ENCODE results near the gene PDE4DIP.
"Not testable (repeated sequence)": the region's sequence is repeated elsewhere in the genome, so short reads cannot be mapped to it uniquely, and the experiment has no call there.

PDE4DIP gene

DNA sequence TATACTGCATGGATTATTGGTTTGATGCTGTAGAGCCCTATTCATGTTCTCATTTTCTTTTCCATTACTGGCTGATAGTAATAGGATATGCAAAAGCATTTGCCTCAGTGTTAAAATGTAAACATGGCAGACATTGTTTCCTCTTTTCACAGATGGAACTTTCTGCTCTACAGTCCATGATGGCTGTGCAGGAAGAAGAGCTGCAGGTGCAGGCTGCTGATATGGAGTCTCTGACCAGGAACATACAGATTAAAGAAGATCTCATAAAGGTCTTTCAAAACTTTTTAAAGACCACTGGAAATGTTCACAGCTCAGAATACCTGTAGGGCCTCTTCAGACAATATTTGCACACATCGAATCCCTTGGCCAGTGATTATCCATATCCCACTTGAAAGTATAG lies 133.6 kb downstream of the PDE4DIP start:
- not testable (repeated sequence) for DNase-seq

DNA sequence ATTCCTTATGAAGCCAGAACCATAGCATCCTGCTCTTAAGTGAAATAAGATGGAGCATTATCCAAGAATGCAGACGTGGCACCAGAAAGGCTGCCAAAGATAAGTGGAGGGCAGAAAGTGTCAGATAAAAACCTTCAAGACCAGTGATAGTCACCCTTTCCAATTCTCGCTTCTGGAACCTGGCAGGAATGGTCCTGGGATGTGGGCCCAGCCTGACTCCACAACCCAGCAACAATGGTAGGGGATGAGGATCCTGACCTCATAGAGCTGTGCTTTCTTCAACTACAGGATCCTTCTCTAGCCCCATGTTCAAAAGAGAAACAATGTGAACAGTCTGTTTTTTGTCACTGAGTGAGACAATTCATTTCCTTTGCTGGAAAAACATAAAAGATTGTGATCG lies 145.2 kb downstream of the PDE4DIP start:
- not testable (repeated sequence) for DNase-seq

DNA sequence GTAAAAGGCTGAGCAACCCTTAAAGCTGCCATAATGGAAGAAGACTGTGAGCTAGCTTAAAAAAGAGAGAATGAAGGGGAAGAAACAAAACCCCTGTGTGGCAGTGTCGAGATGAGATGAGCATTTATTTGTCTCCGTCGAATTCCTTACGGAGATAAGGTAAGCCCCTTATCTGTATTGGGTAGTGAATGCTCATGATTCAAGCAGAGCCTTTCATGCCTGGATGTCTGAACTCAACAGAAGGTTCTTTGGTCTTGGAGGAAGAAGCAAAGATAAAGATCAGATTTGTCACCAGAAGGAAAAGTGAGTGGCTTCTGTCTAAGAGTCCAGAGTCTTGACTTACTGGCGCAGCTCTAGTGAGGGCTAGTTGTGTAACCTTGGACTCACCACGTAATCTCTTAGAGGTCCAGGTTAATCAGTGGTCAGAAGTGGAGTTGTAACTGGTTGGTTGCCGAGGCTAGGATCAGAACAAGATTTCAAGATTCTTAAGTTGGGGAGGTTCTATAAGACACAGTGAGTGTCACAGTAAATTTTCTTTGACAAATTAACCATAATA lies 146.1 kb downstream of the PDE4DIP start:
- DNase-seq = not testable (repeated sequence)

- not testable (repeated sequence) for DNase-seq
These were observed 147.6 kb downstream of the PDE4DIP start for GRCh38 chr1:148991818-148992217.

GRCh38 chr1:148992364-148992763 lies 148.1 kb downstream of the PDE4DIP start:
- DNase-seq = not testable (repeated sequence)

- not testable (repeated sequence) for DNase-seq
These were observed 152.4 kb downstream of the PDE4DIP start for GRCh38 chr1:148996449-148997224.

GRCh38 chr1:148997405-148997804 lies 153.2 kb downstream of the PDE4DIP start:
- not testable (repeated sequence) for DNase-seq

- not testable (repeated sequence) for DNase-seq
These were observed 158.4 kb downstream of the PDE4DIP start for GRCh38 chr1:149002664-149003063.

GRCh38 chr1:149008326-149008725 lies 164.1 kb downstream of the PDE4DIP start:
- not testable (repeated sequence) for DNase-seq

GRCh38 chr1:149008769-149009168 lies 164.5 kb downstream of the PDE4DIP start:
- not testable (repeated sequence) for DNase-seq

DNA sequence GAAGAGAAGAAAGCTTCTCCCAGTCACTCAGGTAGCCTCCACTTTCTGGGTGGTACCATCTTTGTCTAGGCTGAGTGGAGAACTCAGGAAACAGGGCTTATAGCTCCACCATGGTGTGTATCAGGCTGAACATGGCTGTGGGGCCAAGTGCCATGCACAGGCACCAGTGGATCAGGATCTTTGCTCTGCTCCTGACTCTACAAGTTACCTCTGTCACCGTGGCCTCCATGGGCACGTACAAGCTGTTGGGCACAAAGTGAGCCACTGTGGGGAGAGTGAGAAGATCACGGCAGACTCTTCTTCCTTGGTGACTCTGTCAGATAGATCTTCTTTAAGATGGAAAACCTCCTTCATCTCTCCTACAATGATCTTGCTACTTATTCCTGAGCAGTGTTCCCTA lies 165.5 kb downstream of the PDE4DIP start:
- DNase-seq = not testable (repeated sequence)

- DNase-seq = not testable (repeated sequence)
These were observed 168.4 kb downstream of the PDE4DIP start for GRCh38 chr1:149012599-149012998.

GRCh38 chr1:149013513-149013912 lies 169.3 kb downstream of the PDE4DIP start:
- not testable (repeated sequence) for DNase-seq

- not testable (repeated sequence) for DNase-seq
These were observed 171.3 kb downstream of the PDE4DIP start for GRCh38 chr1:149015522-149015921.

DNA sequence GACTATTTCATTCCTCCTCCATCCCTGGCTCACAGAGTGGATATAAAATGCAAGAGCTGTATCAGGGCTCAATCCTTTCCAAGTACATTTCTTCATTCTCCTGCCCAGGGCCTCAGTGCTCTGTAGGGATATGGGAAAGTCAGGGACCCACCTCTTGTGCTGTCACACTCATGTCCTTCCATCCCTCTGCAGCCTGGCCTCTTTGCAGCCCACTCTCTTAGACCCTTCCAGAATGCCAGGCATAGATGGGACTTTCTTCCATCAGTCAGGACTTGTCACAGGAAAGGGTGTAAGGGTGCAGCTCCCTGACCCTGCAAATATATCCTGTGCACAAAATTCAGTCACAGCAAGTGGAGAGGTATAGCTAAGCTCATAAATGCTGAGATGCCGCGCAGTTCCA lies 172.4 kb downstream of the PDE4DIP start:
- not testable (repeated sequence) for DNase-seq

- not testable (repeated sequence) for DNase-seq
These were observed 174.3 kb downstream of the PDE4DIP start for GRCh38 chr1:149018577-149018976.

DNA sequence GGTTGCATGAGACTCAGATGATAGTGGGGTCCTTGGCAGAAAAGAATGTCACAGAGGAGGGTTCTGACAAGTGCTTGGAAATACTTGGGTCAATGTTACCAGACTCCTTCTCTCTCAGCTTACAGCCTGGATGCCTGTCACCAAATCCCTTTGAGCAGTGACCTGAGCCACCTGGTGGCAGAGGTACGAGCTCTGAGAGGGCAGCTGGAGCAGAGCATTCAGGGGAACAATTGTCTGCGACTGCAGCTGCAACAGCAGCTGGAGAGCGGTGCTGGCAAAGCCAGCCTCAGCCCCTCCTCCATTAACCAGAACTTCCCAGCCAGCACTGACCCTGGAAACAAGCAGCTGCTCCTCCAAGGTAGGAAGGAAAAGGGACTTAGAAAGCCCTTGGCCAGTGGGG lies 180.1 kb downstream of the PDE4DIP start:
- DNase-seq = not testable (repeated sequence)

GRCh38 chr1:149033916-149034315 lies 189.7 kb downstream of the PDE4DIP start:
- DNase-seq = not testable (repeated sequence)

GRCh38 chr1:149043056-149043455 lies 198.8 kb downstream of the PDE4DIP start:
- not testable (repeated sequence) for DNase-seq

- DNase-seq = not testable (repeated sequence)
These were observed 220.4 kb downstream of the PDE4DIP start for GRCh38 chr1:149064611-149065010.

DNA sequence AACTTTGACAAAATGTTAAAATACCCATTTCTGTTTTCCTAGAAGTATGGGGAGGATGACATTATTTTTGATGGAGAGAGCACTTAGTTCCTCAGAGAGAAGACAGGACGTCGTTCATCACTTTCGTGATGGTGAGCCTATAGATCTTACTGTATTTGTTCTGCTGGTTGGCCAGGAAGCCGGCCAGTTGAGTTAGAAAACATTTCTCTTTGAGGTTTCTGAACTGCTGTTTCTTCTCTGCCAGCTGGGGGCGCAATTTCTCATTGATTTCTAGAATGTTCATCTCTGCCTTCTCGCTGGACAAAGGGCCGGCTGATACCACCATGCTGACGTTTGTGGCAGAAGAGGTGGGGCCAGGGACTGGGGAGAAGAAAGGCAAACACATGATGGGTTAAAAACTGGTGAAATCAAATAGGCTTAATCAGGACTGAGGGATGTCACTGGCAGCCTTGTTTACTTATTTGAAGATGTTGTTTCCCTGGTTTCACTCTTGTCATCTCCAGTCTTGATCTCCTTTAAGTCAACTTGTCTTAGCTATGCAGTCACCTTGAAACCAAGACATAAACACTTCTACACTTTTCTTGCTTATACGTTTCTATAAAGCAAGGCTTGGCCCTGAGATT lies 231.4 kb downstream of the PDE4DIP start:
- not testable (repeated sequence) for DNase-seq
